Endothelial cell of umbilical vein (primary cell): ENCODE data around the gene FMO5. TPM values are rescaled to one million over a fixed set of nuclear protein-coding genes. Genes with fewer than 3 reads are reported as not detected.

Experiments
- BruUV-seq: library from RNA; stranded (reverse); fragments of 400-500 nt; replicated peaks from 2 replicates; lab custom pipeline; 2021; lab: Mats Ljungman, UMichigan
- CTCF ChIA-PET: fragments of 300-600, 350-600 bp; sonication (Branson Sonifier 250); formaldehyde crosslinking; loops from one replicate; lab custom pipeline; 2021; ENCODE audit warnings: antibody characterized with exemption, inconsistent platforms; lab: Charles Lee
- POLR2A ChIA-PET: fragments of 300-600, 350-600 bp; sonication (Branson Sonifier 250); formaldehyde crosslinking; loops from one replicate; lab custom pipeline; 2021; ENCODE audit warnings: antibody characterized with exemption, inconsistent platforms; lab: Charles Lee
- DNase-seq: peaks from one replicate; pipeline ENCODE4 v3.0.0-alpha.2; 2011; ENCODE audit warnings: low read depth, low spot score
- FAIRE-seq: peaks from 2 replicates; lab custom pipeline; 2011; peaks lifted over from hg19 to GRCh38; lab: Jason Lieb, UNC
- H2AFZ ChIP-seq: 2 replicates; pipeline ENCODE4 v1.6.0; 2012; ENCODE audit warnings: low read depth, low read length, control low read depth, inconsistent platforms
- H3K27ac ChIP-seq: 2 replicates; pipeline ENCODE4 v1.5.1; 2011; ENCODE audit warnings: low read depth, mild to moderate bottlenecking, control low read depth, low read length, moderate library complexity; ENCODE audit not compliant: insufficient read depth
- H3K27me3 ChIP-seq, 2 experiments: 2 replicates each; pipeline versions ENCODE4 v1.6.0 to v1.6.1; 2011; ENCODE audit warnings: low read length in 2 of 2, mixed read lengths in 1 of 2; ENCODE audit not compliant: control insufficient read depth in 2 of 2, insufficient read depth in 2 of 2
- H3K36me3 ChIP-seq, 2 experiments: 2 replicates in 1 of 2; 3 replicates in 1 of 2; pipeline ENCODE4 v1.5.1; 2011; ENCODE audit warnings: low read length in 2 of 2, mild to moderate bottlenecking in 1 of 2, moderate library complexity in 1 of 2; ENCODE audit not compliant: control insufficient read depth in 2 of 2, insufficient read depth in 2 of 2; ENCODE audit errors: extremely low read depth in 1 of 2
- H3K4me1 ChIP-seq: 3 replicates; pipeline ENCODE4 v1.5.1; 2011; ENCODE audit warnings: mild to moderate bottlenecking, low read length; ENCODE audit not compliant: control insufficient read depth, insufficient read depth; ENCODE audit errors: extremely low read depth
- H3K4me2 ChIP-seq: 2 replicates; pipeline ENCODE4 v1.6.1; 2011; ENCODE audit warnings: low read length, control low read depth, mixed read lengths; ENCODE audit not compliant: insufficient read depth
- H3K4me3 ChIP-seq, 3 experiments: fragments of 200-600 bp in 1 of 3; sonication (generic), shearing (Covaris generic) in 1 of 3; replicated peaks in 1 of 3; 2 replicates each; pipeline ENCODE4 v1.5.1; 2011 to 2016; ENCODE audit warnings: control low read depth in 3 of 3, low read length in 3 of 3, mild to moderate bottlenecking in 2 of 3, inconsistent platforms in 1 of 3, low read depth in 1 of 3, moderate library complexity in 1 of 3; ENCODE audit not compliant: insufficient read depth in 1 of 3
- H3K79me2 ChIP-seq: 2 replicates; pipeline ENCODE4 v1.6.0; 2012; ENCODE audit warnings: low read length, inconsistent platforms; ENCODE audit not compliant: control insufficient read depth, insufficient read depth
- H3K9ac ChIP-seq: replicated peaks from 2 replicates; pipeline ENCODE3; 2011; ENCODE audit warnings: low read length, control low read depth; ENCODE audit not compliant: insufficient read depth; ENCODE audit errors: extremely low read depth
- H3K9me1 ChIP-seq: replicated peaks from 3 replicates; pipeline ENCODE4 v1.6.0; 2011; ENCODE audit warnings: mild to moderate bottlenecking, low read length; ENCODE audit not compliant: control insufficient read depth, insufficient read depth; ENCODE audit errors: extremely low read depth
- H3K9me3 ChIP-seq: replicated peaks from 2 replicates; pipeline ENCODE4 v1.5.1; 2012; ENCODE audit warnings: low read length, inconsistent platforms; ENCODE audit not compliant: control insufficient read depth, insufficient read depth
- H4K20me1 ChIP-seq: replicated peaks from 2 replicates; pipeline ENCODE3; 2011; ENCODE audit warnings: mild to moderate bottlenecking, low read length; ENCODE audit not compliant: control insufficient read depth, insufficient read depth; ENCODE audit errors: extremely low read depth
- CTCF ChIP-seq, 2 donors: IDR thresholded peaks; 1 replicate in 1 of 2; 2 replicates in 1 of 2; pipeline ENCODE4 v1.5.1; 2011; ENCODE audit warnings: low read length in 2 of 2, mild to moderate bottlenecking in 2 of 2, moderate library complexity in 2 of 2, control low read depth in 1 of 2, inconsistent platforms in 1 of 2, low read depth in 1 of 2; ENCODE audit not compliant: insufficient read depth in 1 of 2; ENCODE audit errors: extremely low read depth in 1 of 2
- EZH2 ChIP-seq: IDR thresholded peaks from 2 replicates; pipeline ENCODE4 v1.6.1; 2012; ENCODE audit warnings: borderline replicate concordance, low read depth, mild to moderate bottlenecking, moderate library complexity, low read length, inconsistent platforms; ENCODE audit not compliant: severe bottlenecking
- JUN ChIP-seq: IDR thresholded peaks from 2 replicates; pipeline ENCODE4 v1.6.1; 2011; ENCODE audit warnings: borderline replicate concordance, low read depth; ENCODE audit not compliant: insufficient read length, insufficient read depth
- MAX ChIP-seq: IDR thresholded peaks from 2 replicates; pipeline ENCODE4 v1.6.1; 2011; ENCODE audit not compliant: insufficient read depth, insufficient read length
- MYC ChIP-seq: IDR thresholded peaks from one replicate; pipeline ENCODE4 v1.6.1; 2011; ENCODE audit warnings: mild to moderate bottlenecking, low read depth, low read length
- POLR2A ChIP-seq: IDR thresholded peaks from 2 replicates; pipeline ENCODE4 v1.6.1; 2012; ENCODE audit warnings: low read depth, mild to moderate bottlenecking, control low read depth, low read length
- POLR2AphosphoS5 ChIP-seq: IDR thresholded peaks from 2 replicates; pipeline ENCODE4 v1.6.1; 2012; ENCODE audit warnings: low read depth, mild to moderate bottlenecking, control low read depth, low read length, moderate library complexity; ENCODE audit not compliant: insufficient read depth
- dilution Hi-C: fragments of 300-500 bp; cut with MboI; formaldehyde crosslinking; loops from one replicate; pipeline ENCODE4 v1.15.0; 2019; ENCODE audit warnings: low sequenced_read_pairs; ENCODE audit not compliant: extremely low pct_ligation_motif_present
- intact Hi-C: fragments of 100-400 bp; cut with micrococcal nuclease; formaldehyde crosslinking; loops from one replicate; pipeline ENCODE4 v1.10.0; 2022
- polyA plus RNA-seq, 4 experiments: library from polyadenylated mRNA; depleted of rRNA in 3 of 4; stranded (reverse) in 3 of 4; unstranded in 1 of 4; fragments of >200 nt; gene quantifications; 2 replicates each; pipeline versions ENCODE4 v1.2.1 to v1.2.3, GENCODE V29; 2011 to 2012; ENCODE audit warnings: missing spikeins in 1 of 4
- total RNA-seq: library from RNA; stranded (reverse); gene quantifications from 2 replicates; pipeline ENCODE4 v1.2.3, GENCODE V29; 2021

The FMO5 gene
- total and polyA plus RNA-seq, 2 donors (not counting 3 experiments of a cell fraction or from before 2014, with no cell fraction given) = 0.48 to 0.60 TPM

GRCh38 chr1:147264158-147264768 lies 39.1 kb upstream of the FMO5 start:
- H3K9me3 ChIP-seq = no peaks in the 10 kb centered on the region
- H2AFZ ChIP-seq = no peak overlapping the region
- H3K9ac ChIP-seq = no peak overlapping the region
- TF ChIP-seq JUN (no peak), POLR2AphosphoS5 (no peak), MAX (no peak), POLR2A (no peak), EZH2 (no peak), MYC (no peak), CTCF (IDR thresholded peaks at IDR 0.05; ENCODE audit: extremely low read depth in 1 of 2, insufficient read depth in 1 of 2, low read depth in 1 of 2, low read length in 2 of 2) (no peak)
- no peak overlapping the region for H3K27ac ChIP-seq
- no peak overlapping the region for H3K4me2 ChIP-seq
- ChIA-PET POLR2A (no interaction called here), CTCF (interaction anchor here (0.5 kb wide), 1 partner anchor 10 kb away, joined by 3 read pairs; no protein-coding TSS in a partner anchor)
- no peak overlapping the region for H3K4me3 ChIP-seq
- no peaks in the 10 kb centered on the region for H3K9me1 ChIP-seq
- intact Hi-C loops (no loop called here), dilution Hi-C loops (no loop called here)
- FAIRE-seq (no peak), DNase-seq (no peak)
- no peaks in the 10 kb centered on the region for H3K79me2 ChIP-seq
- no peaks in the 10 kb centered on the region for H3K27me3 ChIP-seq
- BruUV-seq = no TSS peak
- no peaks in the 10 kb centered on the region for H3K4me1 ChIP-seq
- peaks cover 6 to 7% of the 10 kb centered on the region in 2 experiments for H3K36me3 ChIP-seq
- H4K20me1 ChIP-seq = no peaks in the 10 kb centered on the region
